Smooth muscle cell of the umbilical artery (primary cell): ENCODE measurements around the gene PARP11. TPM values are rescaled to one million over a fixed set of nuclear protein-coding genes. Genes with fewer than 3 reads are reported as not detected.

ENCODE experiments used
- total RNA-seq: library from RNA; depleted of rRNA; stranded (reverse); fragments of >200 nt; gene quantifications from 2 replicates; pipeline ENCODE4 v1.2.3, GENCODE V29; 2014

The PARP11 gene, protein sequence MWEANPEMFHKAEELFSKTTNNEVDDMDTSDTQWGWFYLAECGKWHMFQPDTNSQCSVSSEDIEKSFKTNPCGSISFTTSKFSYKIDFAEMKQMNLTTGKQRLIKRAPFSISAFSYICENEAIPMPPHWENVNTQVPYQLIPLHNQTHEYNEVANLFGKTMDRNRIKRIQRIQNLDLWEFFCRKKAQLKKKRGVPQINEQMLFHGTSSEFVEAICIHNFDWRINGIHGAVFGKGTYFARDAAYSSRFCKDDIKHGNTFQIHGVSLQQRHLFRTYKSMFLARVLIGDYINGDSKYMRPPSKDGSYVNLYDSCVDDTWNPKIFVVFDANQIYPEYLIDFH
- 5.3 and 6.8 TPM in 2 replicates for total RNA-seq

GRCh38 chr12:3872800-3873636, at the start of gene PARP11:
PARP11 (minus strand) TSS chr12:3873399; CDS start chr12:3873229, 170 bp downstream.

Other genes starting within 250 kb of the PARP11 start
- 0.78 TPM in 1 of 2 replicates, not detected in the other for gene CRACR2A, start 120.3 kb downstream of the PARP11 start, total RNA-seq